Epidermal melanocyte (primary cell): ENCODE data around the gene RGS14.
A peak's percentile ranks its signal among the peaks of the same experiment; 100 is the strongest.

Experiments
- DNase-seq: peaks from one replicate; pipeline ENCODE4 v3.0.0; 2011; ENCODE audit warnings: low spot score; ENCODE audit not compliant: insufficient read length

Gene RGS14

DNA sequence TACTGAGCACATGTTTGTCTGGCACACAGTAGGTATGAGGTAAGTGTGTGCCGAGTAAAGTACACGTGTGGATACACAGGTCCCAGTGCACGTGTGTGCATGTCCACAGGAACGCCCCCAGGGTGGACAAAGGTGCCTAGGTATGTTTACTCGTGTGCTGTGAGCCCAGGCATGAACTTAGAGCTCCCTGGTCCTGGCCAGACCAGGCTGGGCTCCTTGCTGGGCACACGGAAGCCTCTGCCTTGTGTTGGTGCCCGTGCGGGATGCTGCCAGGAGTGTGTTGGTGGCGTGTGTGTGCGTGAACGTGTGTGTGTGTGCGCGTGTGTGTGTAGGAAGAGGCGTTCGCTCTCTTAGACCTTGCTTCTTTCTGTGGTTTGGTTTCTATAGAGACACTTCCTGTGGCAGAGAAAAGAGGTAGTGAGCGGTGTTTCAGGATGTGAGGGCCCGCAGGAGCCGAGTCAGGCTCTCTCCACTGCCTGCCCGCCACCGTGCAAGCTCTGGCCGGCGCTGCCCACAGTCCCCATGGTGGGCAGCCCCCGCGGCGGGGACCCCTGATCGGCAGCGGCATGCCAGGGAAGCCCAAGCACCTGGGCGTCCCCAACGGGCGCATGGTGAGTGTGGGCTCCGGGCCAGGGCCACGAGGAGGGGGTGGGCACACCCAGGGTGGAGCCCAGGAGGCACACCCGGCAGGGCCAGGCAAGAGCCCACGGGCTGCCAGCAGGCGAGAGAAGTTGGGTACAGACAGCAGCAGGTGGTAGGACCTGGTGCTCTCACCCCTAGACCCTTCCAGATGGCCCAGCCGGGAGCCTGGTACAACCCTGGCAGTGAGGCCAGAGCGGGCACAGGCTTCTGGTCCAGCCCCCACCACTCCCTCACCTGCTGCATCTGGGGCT lies at the start of gene RGS14:
TSS of gene RGS14 (plus strand) at position 466 of the 893 bp plus-strand sequence. CDS start at position 567, 101 bp downstream.
- no peak for DNase-seq

GRCh38 chr5:177308740-177309139 lies 49.0 kb upstream of the RGS14 start:
- no peak for DNase-seq

DNA sequence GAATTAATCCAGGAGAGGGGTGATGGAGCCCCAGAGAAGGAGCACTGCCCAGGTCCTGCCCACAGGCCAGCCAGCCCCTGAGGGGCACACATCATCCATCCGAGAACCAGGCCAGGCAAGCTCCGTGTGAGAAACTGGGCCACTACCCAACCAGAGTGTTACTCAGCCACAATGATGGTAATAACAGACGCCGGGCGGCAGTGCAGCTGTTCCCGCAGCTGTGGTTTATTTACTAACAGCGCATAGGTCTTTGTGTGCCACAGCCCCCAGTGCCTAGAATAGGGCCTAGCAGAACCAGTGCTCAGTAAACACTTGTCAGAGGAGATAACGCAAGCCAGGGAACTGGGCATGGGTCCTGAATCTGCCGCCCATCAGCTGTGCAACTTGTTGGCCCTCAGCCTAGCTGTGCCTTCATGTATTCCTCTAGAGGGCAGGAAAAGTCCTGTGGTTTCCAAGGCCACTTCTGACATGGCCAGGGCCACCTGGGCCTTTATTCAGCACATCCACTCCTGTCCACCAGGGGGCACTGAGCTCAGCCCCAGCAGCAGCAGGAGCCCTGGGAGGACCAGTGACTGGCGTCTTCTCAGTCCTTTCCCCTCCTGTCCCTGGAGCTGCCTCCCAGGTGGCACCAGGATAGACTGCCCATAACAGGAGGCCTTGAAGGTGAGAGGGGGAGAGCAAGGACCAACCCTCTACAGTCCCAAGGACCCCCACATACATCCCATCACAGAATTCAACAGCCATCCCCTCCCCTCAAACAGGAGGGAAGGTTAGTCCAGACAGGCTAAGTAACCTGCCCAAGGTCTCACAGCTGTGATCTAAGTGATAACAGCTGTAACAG lies 48.2 kb upstream of the RGS14 start:
- peak; percentile 53 for DNase-seq

- no peak for DNase-seq
Observed at GRCh38 chr5:177310332-177310731, 47.4 kb upstream of the RGS14 start.

DNA sequence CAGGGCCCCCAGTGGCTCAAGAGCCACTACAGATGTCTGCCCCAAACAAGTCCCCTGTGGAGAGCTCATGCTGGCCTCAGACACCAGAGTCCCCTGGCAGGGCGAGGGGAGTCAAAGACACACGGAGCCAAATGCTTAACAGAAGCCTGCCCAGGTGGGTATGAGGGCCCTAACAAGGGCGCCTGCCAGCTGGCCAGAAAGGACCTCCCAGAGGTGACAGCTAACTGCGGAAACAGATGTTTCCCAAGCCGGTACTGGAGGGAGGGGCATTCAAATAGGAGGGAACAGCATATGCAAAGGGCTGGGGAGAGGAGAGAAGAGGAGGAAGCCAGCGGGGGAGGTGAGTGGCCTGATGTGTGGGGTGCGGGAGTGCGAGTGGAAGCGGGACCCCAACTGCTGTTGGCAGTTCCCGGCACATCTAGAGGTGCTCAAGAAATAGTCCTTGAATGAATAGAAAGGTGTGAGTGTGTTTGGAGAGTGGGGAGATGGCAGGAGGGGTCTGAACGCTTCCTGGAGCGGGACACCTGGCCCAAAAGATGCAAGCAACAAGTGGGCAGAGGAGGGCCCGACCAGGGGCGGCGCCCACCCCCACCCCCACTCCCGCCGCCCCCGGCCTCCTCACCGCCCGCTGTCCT lies 46.9 kb upstream of the RGS14 start:
- no peak for DNase-seq

- no peak for DNase-seq
Observed at GRCh38 chr5:177311392-177311722, 46.4 kb upstream of the RGS14 start.

- peak; percentile 97 for DNase-seq
Observed at GRCh38 chr5:177311723-177312648, 45.7 kb upstream of the RGS14 start, which contains the start of gene MXD3. TSS of gene MXD3 (minus strand) at chr5:177311898. CDS start at chr5:177311830, 68 bp downstream.

GRCh38 chr5:177312649-177313181 lies 45.0 kb upstream of the RGS14 start:
- no peak for DNase-seq

DNA sequence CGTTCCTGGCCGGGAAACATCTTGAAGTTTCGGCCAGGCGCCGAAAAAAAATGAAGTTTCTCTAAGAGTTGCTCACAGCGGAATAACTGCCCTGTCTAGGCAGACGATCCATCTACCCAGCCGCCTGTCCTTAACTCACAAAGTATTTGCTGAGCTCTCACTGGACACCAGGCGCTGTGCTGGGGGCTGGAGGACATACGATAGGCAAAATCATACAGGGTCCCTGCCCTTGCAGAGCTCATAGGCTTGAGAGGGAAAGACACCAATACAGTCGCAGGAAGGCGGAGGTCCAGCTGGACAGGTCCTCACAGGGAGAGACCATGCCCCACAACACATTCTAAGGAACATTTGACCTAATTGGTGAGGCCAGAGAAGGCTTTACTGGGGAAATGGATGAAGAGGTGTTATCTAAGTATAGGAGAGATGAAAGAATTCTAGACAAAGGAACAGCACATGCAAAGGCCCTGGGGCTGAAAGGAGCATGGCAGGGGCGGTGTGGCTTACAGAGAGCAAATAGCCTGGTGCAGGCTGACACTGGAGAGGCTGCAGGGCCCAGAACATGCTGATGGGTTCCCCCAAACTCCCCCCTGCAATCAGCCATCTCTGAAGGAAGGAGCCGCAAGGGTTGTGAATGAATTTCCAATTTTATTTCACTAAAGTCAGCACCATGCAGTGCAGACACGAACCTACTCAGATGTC lies 44.0 kb upstream of the RGS14 start:
- DNase-seq = no peak

GRCh38 chr5:177314376-177315342 lies 43.1 kb upstream of the RGS14 start:
- DNase-seq = no peak

GRCh38 chr5:177315411-177315810 lies 42.3 kb upstream of the RGS14 start:
- no peak for DNase-seq

GRCh38 chr5:177316005-177316404 lies 41.7 kb upstream of the RGS14 start:
- no peak for DNase-seq

- peak; percentile 77 for DNase-seq
Observed at GRCh38 chr5:177317959-177318377, 39.8 kb upstream of the RGS14 start.

GRCh38 chr5:177319913-177320588 lies 37.7 kb upstream of the RGS14 start:
- no peak for DNase-seq

- DNase-seq = no peak
Observed at GRCh38 chr5:177320879-177321278, 36.8 kb upstream of the RGS14 start.

DNA sequence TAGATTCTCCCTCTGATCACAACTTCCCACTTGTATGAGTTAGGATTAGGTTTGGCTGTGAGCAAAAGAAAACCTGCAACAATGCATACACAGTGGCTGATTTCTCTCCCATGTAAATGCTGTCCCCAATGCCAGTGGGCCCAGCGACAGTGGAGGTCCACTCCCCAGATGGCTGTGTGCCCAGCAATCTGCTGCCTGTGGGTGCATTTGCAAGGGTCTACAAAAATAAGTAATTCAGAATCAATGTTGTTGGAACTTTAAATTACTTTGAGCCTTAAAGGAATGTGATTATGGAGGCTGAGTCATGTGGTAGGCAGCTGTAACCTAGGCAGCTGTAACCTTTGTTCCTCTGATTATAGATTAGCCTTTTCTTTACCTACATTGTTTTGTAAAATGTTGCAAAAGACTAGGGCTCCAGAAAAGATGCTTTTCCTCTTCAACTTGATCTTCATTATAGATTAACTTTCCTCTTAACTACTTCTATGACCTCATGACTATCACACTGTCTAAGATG lies 31.8 kb upstream of the RGS14 start:
- DNase-seq = no peak

GRCh38 chr5:177327539-177328522 lies 29.9 kb upstream of the RGS14 start:
- DNase-seq = no peak
